KMS-11 (cell line): ENCODE data around the gene NDUFB10.
"Not testable (repeated sequence)": the region's sequence is repeated elsewhere in the genome, so short reads cannot be mapped to it uniquely, and the experiment has no call there.

Experiments
- H2AFZ ChIP-seq: fragments of 200-600 bp; sonication (generic); 2 replicates; pipeline ENCODE4 v1.6.1; 2016; ENCODE audit warnings: antibody characterized with exemption, mixed run types, low read depth
- H3K27ac ChIP-seq: fragments of 200-600 bp; sonication (generic); 2 replicates; pipeline ENCODE4 v1.6.1; 2016; ENCODE audit warnings: mild to moderate bottlenecking, mixed run types
- H3K27me3 ChIP-seq: fragments of 200-600 bp; sonication (generic); 2 replicates; pipeline ENCODE4 v1.6.1; 2017; ENCODE audit warnings: mild to moderate bottlenecking, low read depth, mixed run types, moderate library complexity; ENCODE audit not compliant: insufficient read depth
- H3K36me3 ChIP-seq: fragments of 200-600 bp; sonication (generic); 2 replicates; pipeline ENCODE4 v1.6.1; 2017; ENCODE audit warnings: mild to moderate bottlenecking, mixed run types; ENCODE audit not compliant: insufficient read depth
- H3K4me1 ChIP-seq: fragments of 200-600 bp; sonication (generic); 2 replicates; pipeline ENCODE4 v1.6.1; 2016; ENCODE audit warnings: mild to moderate bottlenecking, low read depth, mixed run types; ENCODE audit not compliant: poor library complexity, severe bottlenecking
- H3K4me2 ChIP-seq: fragments of 200-600 bp; sonication (generic); 2 replicates; pipeline ENCODE4 v1.7.0; 2016; ENCODE audit warnings: mild to moderate bottlenecking, mixed run types
- H3K4me3 ChIP-seq: fragments of 200-600 bp; sonication (generic); IDR thresholded peaks from 2 replicates; pipeline ENCODE4 v1.6.1; 2017; ENCODE audit warnings: low read depth, low read length, mixed read lengths; ENCODE audit not compliant: insufficient read depth
- H3K79me2 ChIP-seq: fragments of 200-600 bp; sonication (generic); 2 replicates; pipeline ENCODE4 v1.6.1; 2016; ENCODE audit warnings: low read depth, mixed run types; ENCODE audit not compliant: insufficient read depth
- H3K9ac ChIP-seq: fragments of 200-600 bp; sonication (generic); 2 replicates; pipeline ENCODE4 v1.6.1; 2016; ENCODE audit warnings: mild to moderate bottlenecking, mixed run types
- H4K20me1 ChIP-seq: fragments of 200-600 bp; sonication (generic); 2 replicates; pipeline ENCODE4 v1.6.1; 2016; ENCODE audit warnings: mild to moderate bottlenecking, mixed run types; ENCODE audit not compliant: insufficient read depth
- TF ChIP-seq, protein P1 (sequence below): fragments of 200-600 bp; sonication (generic); conservative IDR thresholded peaks from 2 replicates; pipeline ENCODE4 v1.6.1; 2017; ENCODE audit warnings: low read depth, mild to moderate bottlenecking, antibody characterized with exemption, low read length, moderate library complexity, mixed read lengths

Gene NDUFB10

DNA sequence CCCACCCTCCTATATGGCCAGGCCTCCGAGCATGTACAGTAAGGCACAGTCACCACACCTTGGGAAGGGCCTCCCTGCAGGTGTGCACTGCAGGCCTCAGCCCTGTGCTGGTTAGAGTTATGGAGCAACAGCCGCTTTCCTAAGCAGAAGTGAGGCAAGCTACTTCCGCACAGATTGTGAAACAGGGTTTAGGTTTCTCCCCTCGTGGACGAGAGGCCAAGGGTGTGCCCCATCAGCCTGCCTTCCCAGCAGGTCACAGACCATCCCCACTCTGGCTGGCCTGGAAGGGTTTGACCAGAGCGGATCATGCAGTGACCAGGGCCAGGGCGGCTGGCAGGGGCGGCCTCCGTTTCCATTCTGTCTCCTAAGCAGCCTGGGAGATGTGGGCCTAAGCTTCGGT, 21.0 kb upstream of the NDUFB10 start:
- Histone ChIP-seq H3K4me3 (no peak overlapping the region), H3K27ac (no peak overlapping the region), H3K9ac (no peak overlapping the region), H3K27me3 (no peaks in the 10 kb centered on the region), H3K4me1 (peaks cover 11% of the 10 kb centered on the region), H3K4me2 (no peak overlapping the region), H3K79me2 (no peaks in the 10 kb centered on the region), H3K36me3 (no peaks in the 10 kb centered on the region), H4K20me1 (no peaks in the 10 kb centered on the region), H2AFZ (no peak overlapping the region)
- TF ChIP-seq, protein P1, sequence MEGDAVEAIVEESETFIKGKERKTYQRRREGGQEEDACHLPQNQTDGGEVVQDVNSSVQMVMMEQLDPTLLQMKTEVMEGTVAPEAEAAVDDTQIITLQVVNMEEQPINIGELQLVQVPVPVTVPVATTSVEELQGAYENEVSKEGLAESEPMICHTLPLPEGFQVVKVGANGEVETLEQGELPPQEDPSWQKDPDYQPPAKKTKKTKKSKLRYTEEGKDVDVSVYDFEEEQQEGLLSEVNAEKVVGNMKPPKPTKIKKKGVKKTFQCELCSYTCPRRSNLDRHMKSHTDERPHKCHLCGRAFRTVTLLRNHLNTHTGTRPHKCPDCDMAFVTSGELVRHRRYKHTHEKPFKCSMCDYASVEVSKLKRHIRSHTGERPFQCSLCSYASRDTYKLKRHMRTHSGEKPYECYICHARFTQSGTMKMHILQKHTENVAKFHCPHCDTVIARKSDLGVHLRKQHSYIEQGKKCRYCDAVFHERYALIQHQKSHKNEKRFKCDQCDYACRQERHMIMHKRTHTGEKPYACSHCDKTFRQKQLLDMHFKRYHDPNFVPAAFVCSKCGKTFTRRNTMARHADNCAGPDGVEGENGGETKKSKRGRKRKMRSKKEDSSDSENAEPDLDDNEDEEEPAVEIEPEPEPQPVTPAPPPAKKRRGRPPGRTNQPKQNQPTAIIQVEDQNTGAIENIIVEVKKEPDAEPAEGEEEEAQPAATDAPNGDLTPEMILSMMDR, result no peak

DNA sequence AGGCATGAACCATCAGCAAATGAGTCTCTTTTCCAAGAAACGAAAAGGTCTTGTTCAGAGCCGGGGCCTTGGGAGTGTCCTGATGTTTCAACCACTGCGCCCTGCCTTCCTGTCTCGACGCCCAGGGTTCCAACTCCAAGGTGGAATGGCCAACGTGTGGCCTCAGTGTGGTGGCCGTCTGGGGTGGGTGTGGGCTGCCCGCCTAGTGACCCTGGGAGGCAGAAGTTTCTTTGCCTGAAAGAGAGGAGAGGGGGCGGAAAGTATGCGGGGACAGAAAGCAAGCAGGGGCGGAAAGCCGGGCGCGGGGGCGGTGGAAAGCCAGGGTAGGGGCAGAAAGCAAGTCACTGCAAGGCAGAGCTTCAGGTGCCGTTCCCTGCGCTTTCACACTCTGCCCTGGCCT, 20.4 kb upstream of the NDUFB10 start:
- Histone ChIP-seq H3K79me2 (no peaks in the 10 kb centered on the region), H3K36me3 (no peaks in the 10 kb centered on the region), H4K20me1 (no peaks in the 10 kb centered on the region), H3K27me3 (no peaks in the 10 kb centered on the region), H3K4me3 (no peak overlapping the region), H2AFZ (no peak overlapping the region), H3K9ac (no peak overlapping the region), H3K27ac (no peak overlapping the region), H3K4me1 (peaks cover 15% of the 10 kb centered on the region), H3K4me2 (no peak overlapping the region)
- TF ChIP-seq, protein P1, result no peak

DNA sequence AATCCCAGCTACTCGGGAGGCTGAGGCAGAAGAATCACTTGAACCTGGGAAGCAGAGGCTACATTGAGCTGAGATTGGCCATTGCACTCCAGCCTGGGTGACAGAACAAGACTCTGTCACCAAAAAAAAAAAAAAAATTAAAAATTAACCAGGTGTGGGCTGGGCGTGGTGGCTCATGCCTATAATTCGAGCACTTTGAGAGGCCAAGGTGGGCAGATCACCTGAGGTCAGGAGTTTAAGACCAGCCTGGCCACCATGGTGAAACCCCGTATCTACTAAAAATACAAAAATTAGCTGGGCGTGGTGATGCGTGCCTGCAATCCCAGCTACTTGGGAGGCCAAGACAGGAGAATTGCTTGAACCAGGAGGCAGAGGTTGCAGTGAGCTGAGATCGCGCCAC, 19.5 kb upstream of the NDUFB10 start:
- not testable (repeated sequence) for H3K27ac ChIP-seq, H3K79me2 ChIP-seq, H3K36me3 ChIP-seq, H3K4me3 ChIP-seq, H3K27me3 ChIP-seq, H4K20me1 ChIP-seq, H3K4me2 ChIP-seq, H3K9ac ChIP-seq, H2AFZ ChIP-seq
- H3K4me1 ChIP-seq, result peaks cover 18% of the 10 kb centered on the region

DNA sequence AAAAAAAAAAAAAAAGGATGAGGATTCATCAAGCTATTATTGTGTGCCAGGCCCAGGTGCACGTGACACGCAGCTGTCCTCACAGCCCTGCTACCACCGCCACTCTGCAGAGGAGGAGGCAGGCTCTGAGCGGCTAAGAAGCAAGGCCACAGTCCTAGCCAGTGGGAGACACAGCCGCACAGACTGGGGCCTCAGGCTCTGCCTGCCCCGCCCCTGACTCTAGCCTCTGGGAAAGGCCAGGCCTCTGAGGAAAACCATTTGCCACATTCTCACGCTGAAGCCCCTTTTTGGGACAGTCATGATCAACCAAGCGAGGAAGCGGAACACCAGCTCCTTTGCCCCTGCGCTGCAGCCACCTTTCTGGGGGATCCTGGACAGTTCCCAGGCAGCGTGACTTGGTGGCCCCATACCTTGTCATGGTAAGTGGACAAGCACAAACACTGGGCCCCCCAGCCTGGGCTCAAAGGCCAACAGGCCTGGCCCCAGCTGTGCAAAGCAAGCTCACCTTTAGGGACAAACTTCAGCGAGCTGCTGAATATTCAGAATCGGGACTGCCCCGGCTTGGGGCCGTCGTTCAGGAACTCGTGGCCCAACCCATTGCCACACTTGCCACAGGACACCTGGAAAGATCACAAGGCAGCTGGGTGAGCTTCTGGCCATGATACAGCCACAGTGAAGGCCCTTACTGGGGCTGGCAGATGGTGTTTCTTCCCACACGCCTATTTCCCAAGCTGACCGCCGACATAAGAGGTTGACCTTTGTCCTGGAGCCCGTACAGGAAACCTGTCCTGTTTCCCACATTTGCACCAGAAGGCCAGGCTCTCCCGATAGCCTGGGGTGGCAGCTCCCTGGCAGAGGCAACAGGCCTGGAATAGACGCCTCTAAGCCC, 18.8 kb upstream of the NDUFB10 start:
- Histone ChIP-seq H3K9ac (no peak overlapping the region), H3K4me1 (peaks cover 18% of the 10 kb centered on the region), H3K4me3 (no peak overlapping the region), H4K20me1 (no peaks in the 10 kb centered on the region), H3K27me3 (no peaks in the 10 kb centered on the region), H3K36me3 (no peaks in the 10 kb centered on the region), H3K79me2 (no peaks in the 10 kb centered on the region), H3K27ac (no peak overlapping the region), H2AFZ (no peak overlapping the region), H3K4me2 (no peak overlapping the region)
- TF ChIP-seq, protein P1, result no peak
